Astrocyte (in vitro differentiated cells and primary cell): ENCODE data around the gene CEACAM20. TPM values are rescaled to one million over a fixed set of nuclear protein-coding genes. Genes with fewer than 3 reads are reported as not detected.

Experiments used
- DNase-seq: peaks from one replicate; pipeline ENCODE4 v3.0.0-alpha.2; 2010; ENCODE audit warnings: low read depth
- FAIRE-seq: peaks from 2 replicates; lab custom pipeline; 2011; peaks lifted over from hg19 to GRCh38; lab: Jason Lieb, UNC
- H2AFZ ChIP-seq: 2 replicates; pipeline ENCODE4 v1.6.0; 2012; ENCODE audit warnings: low read depth, low read length, inconsistent platforms
- H3K27ac ChIP-seq: 2 replicates; pipeline ENCODE4 v1.5.1; 2011; ENCODE audit warnings: low read depth, low read length, inconsistent platforms
- H3K27me3 ChIP-seq: 2 replicates; pipeline ENCODE4 v1.6.0; 2011; ENCODE audit warnings: low read length, inconsistent platforms; ENCODE audit not compliant: insufficient read depth
- H3K36me3 ChIP-seq: 2 replicates; pipeline ENCODE4 v1.5.1; 2011; ENCODE audit warnings: low read length, inconsistent platforms; ENCODE audit not compliant: insufficient read depth
- H3K4me1 ChIP-seq: 2 replicates; pipeline ENCODE4 v1.5.1; 2011; ENCODE audit warnings: low read length, inconsistent platforms; ENCODE audit not compliant: insufficient read depth
- H3K4me2 ChIP-seq: 2 replicates; pipeline ENCODE4 v1.6.0; 2012; ENCODE audit warnings: low read length, inconsistent platforms
- H3K4me3 ChIP-seq: 2 replicates; pipeline ENCODE4 v1.5.1; 2011; ENCODE audit warnings: low read depth, mild to moderate bottlenecking, low read length, inconsistent platforms; ENCODE audit not compliant: insufficient read depth
- H3K79me2 ChIP-seq: 2 replicates; pipeline ENCODE4 v1.6.0; 2012; ENCODE audit warnings: mild to moderate bottlenecking, low read length, inconsistent platforms; ENCODE audit not compliant: insufficient read depth
- H3K9ac ChIP-seq: 2 replicates; pipeline ENCODE4 v1.6.0; 2012; ENCODE audit warnings: mild to moderate bottlenecking, low read length, inconsistent platforms
- H3K9me3 ChIP-seq: 2 replicates; pipeline ENCODE4 v1.5.1; 2012; ENCODE audit warnings: low read depth, mild to moderate bottlenecking, low read length, inconsistent platforms; ENCODE audit not compliant: insufficient read depth
- H4K20me1 ChIP-seq: 2 replicates; pipeline ENCODE4 v1.6.0; 2012; ENCODE audit warnings: low read length, inconsistent platforms; ENCODE audit not compliant: insufficient read depth
- H3K27ac Mint-ChIP-seq: one replicate; pipeline ENCODE4 v1.8.0; 2021; ENCODE audit warnings: mild to moderate bottlenecking, mixed read lengths; ENCODE audit not compliant: unreplicated experiment
- H3K27me3 Mint-ChIP-seq: one replicate; pipeline ENCODE4 v1.8.0; 2021; ENCODE audit warnings: low read depth, mixed read lengths; ENCODE audit not compliant: unreplicated experiment
- H3K36me3 Mint-ChIP-seq: one replicate; pipeline ENCODE4 v1.8.0; 2021; ENCODE audit warnings: low read depth, mixed read lengths; ENCODE audit not compliant: unreplicated experiment
- H3K4me1 Mint-ChIP-seq: one replicate; pipeline ENCODE4 v1.8.0; 2021; ENCODE audit warnings: low read depth, mixed read lengths; ENCODE audit not compliant: unreplicated experiment
- H3K4me3 Mint-ChIP-seq: one replicate; pipeline ENCODE4 v1.8.0; 2021; ENCODE audit warnings: mild to moderate bottlenecking, moderate library complexity, mixed read lengths; ENCODE audit not compliant: unreplicated experiment
- H3K9me3 Mint-ChIP-seq: one replicate; pipeline ENCODE4 v1.8.0; 2021; ENCODE audit warnings: mild to moderate bottlenecking, mixed read lengths; ENCODE audit not compliant: unreplicated experiment
- CTCF ChIP-seq: IDR thresholded peaks from 2 replicates; pipeline ENCODE4 v1.5.1; 2011; ENCODE audit warnings: low read depth, mild to moderate bottlenecking, inconsistent platforms, low read length, moderate library complexity; ENCODE audit not compliant: insufficient read depth
- EZH2 ChIP-seq: IDR thresholded peaks from 2 replicates; pipeline ENCODE4 v1.6.1; 2012; ENCODE audit warnings: mild to moderate bottlenecking, low read length, inconsistent platforms; ENCODE audit not compliant: insufficient read depth
- total RNA-seq: library from RNA; stranded (reverse); gene quantifications from 2 replicates; pipeline ENCODE4 v1.2.1, GENCODE V29; 2021

Gene CEACAM20
- total RNA-seq, 1 donor from 2014 or later: not detected

- Mint-ChIP-seq H3K27me3 (peaks cover 34% of the 10 kb centered on the region), H3K36me3 (no peaks in the 10 kb centered on the region), H3K27ac (no peak overlapping the region), H3K9me3 (peaks cover 7% of the 10 kb centered on the region), H3K4me1 (no peaks in the 10 kb centered on the region), H3K4me3 (no peak overlapping the region)
- no peaks in the 10 kb centered on the region for H3K36me3 ChIP-seq
- H3K4me1 ChIP-seq: no peaks in the 10 kb centered on the region
- no peak for DNase-seq
- H3K27me3 ChIP-seq: no peaks in the 10 kb centered on the region
- no peaks in the 10 kb centered on the region for H4K20me1 ChIP-seq
- H3K9ac ChIP-seq: no peak overlapping the region
- FAIRE-seq: no peak
- TF ChIP-seq CTCF (no peak), EZH2 (no peak)
- H3K4me2 ChIP-seq: no peak overlapping the region
- H2AFZ ChIP-seq: no peak overlapping the region
- H3K79me2 ChIP-seq: no peaks in the 10 kb centered on the region
- H3K27ac ChIP-seq: no peak overlapping the region
- no peaks in the 10 kb centered on the region for H3K9me3 ChIP-seq
- H3K4me3 ChIP-seq: no peak overlapping the region
Measured at GRCh38 chr19:44515031-44515430, 14.4 kb downstream of the CEACAM20 start.

DNA sequence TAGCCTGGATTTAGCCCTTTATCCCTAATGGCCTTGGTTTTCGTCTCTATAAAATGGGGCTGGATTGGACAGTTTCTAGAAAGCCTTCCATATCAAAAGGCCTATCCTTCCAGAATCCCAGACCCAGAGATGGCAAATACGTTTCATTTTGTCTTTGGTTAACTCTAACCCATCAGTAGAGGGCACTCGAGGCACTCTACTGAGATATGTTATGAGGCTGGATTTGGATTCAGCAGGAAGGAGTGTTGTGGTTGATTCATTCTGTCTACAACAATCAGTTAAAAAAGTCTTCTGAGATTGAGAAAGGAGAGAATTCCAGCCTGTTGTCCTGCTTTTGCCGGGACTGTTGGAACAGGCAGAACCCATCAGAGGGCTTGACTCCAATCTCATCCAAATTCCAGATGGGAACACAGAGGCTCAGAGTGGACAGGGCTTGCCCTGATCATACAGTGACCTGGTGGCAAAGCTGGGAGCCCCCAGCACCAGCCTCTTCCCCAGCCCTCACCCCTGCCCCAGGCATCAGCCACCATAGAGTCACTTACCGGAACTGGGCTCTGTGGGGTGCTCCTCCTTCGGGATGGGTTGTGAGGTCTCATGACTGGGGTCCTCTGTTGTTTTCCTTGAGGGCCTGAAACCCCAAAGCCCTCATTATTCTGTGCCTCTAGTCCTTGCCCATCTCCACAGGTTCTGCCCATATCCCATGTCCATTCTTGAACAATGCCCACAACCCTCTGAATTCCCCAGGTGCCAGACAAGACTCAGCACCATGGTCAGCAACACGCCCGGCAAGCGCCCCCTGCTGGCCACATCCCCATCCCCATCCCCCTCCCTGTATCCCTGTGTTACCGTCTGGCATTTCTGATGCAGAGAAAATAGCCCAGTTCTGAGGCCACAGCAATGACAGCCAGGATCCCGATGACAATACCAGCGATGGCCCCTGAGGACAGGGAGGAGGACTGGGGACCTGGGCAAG is 16.9 kb downstream of the CEACAM20 start:
- peaks cover 9% of the 10 kb centered on the region for H3K9me3 Mint-ChIP-seq

More for the DNA sequence above, 16.9 kb downstream of the CEACAM20 start:
- Histone ChIP-seq H3K36me3 (no peaks in the 10 kb centered on the region), H3K27ac (no peak overlapping the region), H3K9ac (no peak overlapping the region), H3K9me3 (no peaks in the 10 kb centered on the region), H3K79me2 (no peaks in the 10 kb centered on the region), H3K27me3 (no peaks in the 10 kb centered on the region), H3K4me2 (no peak overlapping the region), H3K4me3 (no peak overlapping the region), H4K20me1 (no peaks in the 10 kb centered on the region), H3K4me1 (no peaks in the 10 kb centered on the region), H2AFZ (no peak overlapping the region)
- Mint-ChIP-seq H3K27ac (no peak overlapping the region), H3K27me3 (peaks cover 42% of the 10 kb centered on the region), H3K4me1 (no peaks in the 10 kb centered on the region), H3K36me3 (no peaks in the 10 kb centered on the region), H3K4me3 (no peak overlapping the region)
- peak; percentile 9 for DNase-seq
- no peak for FAIRE-seq
- no peak for TF ChIP-seq EZH2
- peak; percentile 32 for TF ChIP-seq CTCF
